Liver (tissue), 9 donors: Measurements from ENCODE around the gene CRYGS. TPM values are rescaled to one million over a fixed set of nuclear protein-coding genes. Genes with fewer than 3 reads are reported as not detected.
"Not testable (repeated sequence)": the region's sequence is repeated elsewhere in the genome, so short reads cannot be mapped to it uniquely, and the experiment has no call there.

Experiments
- DNase-seq: peaks from one replicate; pipeline ENCODE4 v3.0.0-alpha.2; 2017; ENCODE audit warnings: low spot score
- H3K27ac ChIP-seq, 2 donors: one replicate each; pipeline ENCODE4 v1.7.0; 2013; ENCODE audit warnings: inconsistent platforms in 2 of 2, low read length in 2 of 2, control low read depth in 1 of 2, low read depth in 1 of 2, mild to moderate bottlenecking in 1 of 2
- H3K27me3 ChIP-seq, 4 donors: one replicate each; pipeline versions ENCODE4 v1.6.1 to v1.7.0; 2013; ENCODE audit warnings: low read length in 3 of 4, inconsistent platforms in 1 of 4, mild to moderate bottlenecking in 1 of 4, moderate library complexity in 1 of 4; ENCODE audit not compliant: control insufficient read depth in 4 of 4, insufficient read depth in 4 of 4
- H3K36me3 ChIP-seq, 4 donors: one replicate each; pipeline versions ENCODE4 v1.6.1 to v1.7.0; 2013; ENCODE audit warnings: low read length in 3 of 4, mild to moderate bottlenecking in 3 of 4, low read depth in 1 of 4, moderate library complexity in 1 of 4; ENCODE audit not compliant: control insufficient read depth in 4 of 4, insufficient read depth in 3 of 4
- H3K4me1 ChIP-seq, 4 donors: one replicate each; pipeline versions ENCODE4 v1.6.1 to v1.7.0; 2013; ENCODE audit warnings: low read length in 3 of 4, mild to moderate bottlenecking in 3 of 4, moderate library complexity in 1 of 4; ENCODE audit not compliant: control insufficient read depth in 4 of 4, insufficient read depth in 4 of 4
- H3K4me3 ChIP-seq, 3 donors: one replicate each; pipeline versions ENCODE4 v1.6.1 to v1.7.0; 2013; ENCODE audit warnings: low read length in 3 of 3, control low read depth in 1 of 3, low read depth in 1 of 3, mild to moderate bottlenecking in 1 of 3
- H3K9ac ChIP-seq, 2 donors: one replicate each; pipeline ENCODE4 v1.7.0; 2013; ENCODE audit warnings: low read length in 2 of 2, mild to moderate bottlenecking in 2 of 2, moderate library complexity in 2 of 2, control low read depth in 1 of 2, low read depth in 1 of 2
- H3K9me3 ChIP-seq, 4 donors: one replicate each; pipeline versions ENCODE4 v1.6.1 to v1.7.0; 2013; ENCODE audit warnings: low read length in 3 of 4; ENCODE audit not compliant: control insufficient read depth in 4 of 4
- CTCF ChIP-seq: fragments of 150-350 bp; IDR thresholded peaks from 2 replicates; pipeline ENCODE4 v1.5.1; 2017; ENCODE audit warnings: improper control_type of control experiment, low read depth, low read length; ENCODE audit not compliant: missing input control
- EGR1 ChIP-seq, 2 donors: IDR thresholded peaks; 2 replicates each; pipeline ENCODE4 v1.6.1; 2016 to 2018; ENCODE audit warnings: antibody characterized with exemption in 2 of 2, low read depth in 2 of 2
- FOXA1 ChIP-seq: IDR thresholded peaks from 2 replicates; pipeline ENCODE4 v1.6.1; 2016; ENCODE audit warnings: antibody characterized with exemption
- GABPA ChIP-seq, 2 donors: IDR thresholded peaks in 1 of 2; conservative IDR thresholded peaks in 1 of 2; 2 replicates each; pipeline ENCODE4 v1.6.1; 2016; ENCODE audit warnings: antibody characterized with exemption in 2 of 2, mild to moderate bottlenecking in 1 of 2, moderate library complexity in 1 of 2
- HNF4A ChIP-seq, 2 donors: conservative IDR thresholded peaks; 2 replicates each; pipeline ENCODE4 v1.6.1; 2016; ENCODE audit warnings: antibody characterized with exemption in 2 of 2, mild to moderate bottlenecking in 2 of 2
- HNF4G ChIP-seq: IDR thresholded peaks from 2 replicates; pipeline ENCODE4 v1.6.1; 2016; ENCODE audit warnings: antibody characterized with exemption
- JUND ChIP-seq, 2 donors: IDR thresholded peaks; 2 replicates each; pipeline ENCODE4 v1.6.1; 2016; ENCODE audit warnings: antibody characterized with exemption in 2 of 2
- MAX ChIP-seq: IDR thresholded peaks from 2 replicates; pipeline ENCODE4 v1.6.1; 2016; ENCODE audit warnings: antibody characterized with exemption
- NR2F2 ChIP-seq: IDR thresholded peaks from 2 replicates; pipeline ENCODE4 v1.6.1; 2016; ENCODE audit warnings: antibody characterized with exemption
- RAD21 ChIP-seq, 2 donors: IDR thresholded peaks; 2 replicates each; pipeline ENCODE4 v1.6.1; 2016; ENCODE audit warnings: antibody characterized with exemption in 2 of 2, mild to moderate bottlenecking in 2 of 2
- REST ChIP-seq: IDR thresholded peaks from 2 replicates; pipeline ENCODE4 v1.6.1; 2016; ENCODE audit warnings: antibody characterized with exemption, mild to moderate bottlenecking
- RXRA ChIP-seq, 2 donors: IDR thresholded peaks; 2 replicates each; pipeline ENCODE4 v1.6.1; 2017 to 2018; ENCODE audit warnings: antibody characterized with exemption in 2 of 2, mild to moderate bottlenecking in 1 of 2
- TAF1 ChIP-seq: conservative IDR thresholded peaks from 2 replicates; pipeline ENCODE4 v1.6.1; 2016; ENCODE audit warnings: antibody characterized with exemption, mild to moderate bottlenecking
- YY1 ChIP-seq: IDR thresholded peaks from 2 replicates; pipeline ENCODE4 v1.6.1; 2016; ENCODE audit warnings: antibody characterized with exemption, mild to moderate bottlenecking
- ZBTB33 ChIP-seq: IDR thresholded peaks from 2 replicates; pipeline ENCODE4 v1.6.1; 2016; ENCODE audit warnings: antibody characterized with exemption
- WGBS: extraction: QIAGEN DNeasy Blood & Tissue Kit; methylation state at CpG from one replicate; pipeline ENCODE4 v1.1.7; 2013; 5-methylcytosine and 5-hydroxymethylcytosine counted together
- polyA plus RNA-seq, 2 donors: library from polyadenylated mRNA; stranded (reverse) in 1 of 2; unstranded in 1 of 2; fragments of 200-250 nt in 1 of 2; fragments of >200 nt in 1 of 2; fragmentation: Nextera tagmentation in 1 of 2; extraction: Ambion mirVana in 1 of 2; gene quantifications; one replicate each; pipeline versions ENCODE4 v1.2.1 to v1.2.3, GENCODE V29; 2013 to 2015
- total RNA-seq, 2 donors: library from RNA; depleted of rRNA; stranded (reverse); fragments of >200 nt; gene quantifications; one replicate each; pipeline ENCODE4 v1.2.3, GENCODE V29; 2014
- donor health status: healthy.
- donor health status: healthy.
- donor health status: healthy.
- donor health status: healthy.
- donor health status: healthy.

The CRYGS gene
- total and polyA plus RNA-seq, 4 donors = 0.53 to 3.6 (median 1.2) TPM

GRCh38 chr3:186587183-186587582 is 43.0 kb upstream of the CRYGS start (continued):
- TF ChIP-seq GABPA (IDR thresholded peaks at IDR 0.05 in 1 of 2, conservative IDR thresholded peaks at IDR 0.05 in 1 of 2) (no peak), TAF1 (no peak)

- H3K9ac ChIP-seq, H3K9me3 ChIP-seq, H3K27ac ChIP-seq, DNase-seq, H3K4me3 ChIP-seq, H3K27me3 ChIP-seq: not testable (repeated sequence)
- H3K4me1 ChIP-seq = peaks cover 6 to 16% (median 11%) of the 10 kb centered on the region in 4 donors
- peaks cover 8 to 49% (median 37%) of the 10 kb centered on the region in 4 donors for H3K36me3 ChIP-seq
- WGBS = 90% methylated on average over 9 of the region's 9 CpGs
Observed at GRCh38 chr3:186586245-186586644, 42.1 kb upstream of the CRYGS start.

- Histone ChIP-seq H3K36me3 (peaks cover 14 to 67% (median 55%) of the 10 kb centered on the region in 4 donors), H3K27me3 (no peaks in the 10 kb centered on the region), H3K27ac (no peak overlapping the region), H3K9me3 (no peaks in the 10 kb centered on the region), H3K9ac (no peak overlapping the region), H3K4me1 (no peaks in the 10 kb centered on the region), H3K4me3 (no peak overlapping the region)
- WGBS = 84% methylated on average over 5 of the region's 5 CpGs
- TF ChIP-seq HNF4G (no peak), EGR1 (IDR thresholded peaks at IDR 0.05; ENCODE audit: low read depth in 2 of 2) (no peak), YY1 (no peak), HNF4A (conservative IDR thresholded peaks at IDR 0.05) (no peak), RXRA (IDR thresholded peaks at IDR 0.05) (no peak), CTCF (no peak), MAX (no peak), REST (no peak)
- DNase-seq = no peak
Observed at GRCh38 chr3:186583831-186584230, 39.7 kb upstream of the CRYGS start.

GRCh38 chr3:186582541-186582940 is 38.4 kb upstream of the CRYGS start:
- Histone ChIP-seq H3K27me3 (no peaks in the 10 kb centered on the region), H3K9ac (no peak overlapping the region), H3K9me3 (no peaks in the 10 kb centered on the region), H3K36me3 (peaks cover 14 to 72% (median 63%) of the 10 kb centered on the region in 4 donors), H3K4me3 (no peak overlapping the region), H3K4me1 (no peaks in the 10 kb centered on the region), H3K27ac (no peak overlapping the region)
- DNase-seq = no peak
- no peak for TF ChIP-seq FOXA1
- no peak for TF ChIP-seq EGR1 (IDR thresholded peaks at IDR 0.05; ENCODE audit: low read depth in 2 of 2)
- TF ChIP-seq HNF4A (conservative IDR thresholded peaks at IDR 0.05) = no peak
- no peak for TF ChIP-seq ZBTB33
- TF ChIP-seq NR2F2 = no peak
- TF ChIP-seq MAX = no peak
- no peak for TF ChIP-seq RAD21 (IDR thresholded peaks at IDR 0.05)
- no peak for TF ChIP-seq YY1
- no peak for TF ChIP-seq REST
- TF ChIP-seq JUND (IDR thresholded peaks at IDR 0.05) = no peak
- 97% methylated on average over 6 of the region's 6 CpGs for WGBS
